PC-3 (cell line): Measurements from ENCODE around the gene ABL2. TPM values are rescaled to one million over a fixed set of nuclear protein-coding genes. Genes with fewer than 3 reads are reported as not detected.

Experiments
- ATAC-seq: fragments of 200-7000 bp; cut with Tn5 transposase; 2 replicates; pipeline ENCODE4 v1.9.1; 2020; ENCODE audit warnings: mild to moderate bottlenecking, moderate library complexity
- BruUV-seq: library from RNA; stranded (reverse); fragments of 400-500 nt; replicated peaks from 2 replicates; lab custom pipeline; 2021; lab: Mats Ljungman, UMichigan
- CTCF ChIA-PET: fragments of 300-600 bp; sonication (Branson Sonifier 250); formaldehyde crosslinking; loops from one replicate; lab custom pipeline; 2022; ENCODE audit warnings: antibody characterized with exemption; lab: Charles Lee
- POLR2A ChIA-PET: fragments of 300-600 bp; sonication (Branson Sonifier 250); formaldehyde crosslinking; loops from one replicate; lab custom pipeline; 2022; ENCODE audit warnings: antibody characterized with exemption; ENCODE audit not compliant: unreplicated experiment; lab: Charles Lee
- DNase-seq: peaks from one replicate; pipeline ENCODE4 v3.0.0-alpha.2; 2015
- H2AFZ ChIP-seq: fragments of 300-600 bp; sonication (generic); 2 replicates; pipeline ENCODE4 v1.6.0; 2016; ENCODE audit warnings: antibody characterized with exemption, low read length
- H3F3A ChIP-seq: fragments of 300-600 bp; sonication (generic); one replicate; pipeline ENCODE4 v1.6.0; 2017; ENCODE audit warnings: antibody characterized with exemption, low read length, control low read depth, mild to moderate bottlenecking; ENCODE audit not compliant: unreplicated experiment
- H3K27ac ChIP-seq: fragments of 300-600 bp; sonication (generic); 2 replicates; pipeline ENCODE4 v1.5.1; 2016; ENCODE audit warnings: mild to moderate bottlenecking, low read length
- H3K27me3 ChIP-seq: fragments of 300-600 bp; sonication (generic); 2 replicates; pipeline ENCODE4 v1.6.1; 2016; ENCODE audit warnings: low read length, mixed read lengths
- H3K36me3 ChIP-seq: fragments of 300-600 bp; sonication (generic); 2 replicates; pipeline ENCODE4 v1.6.1; 2016; ENCODE audit warnings: low read depth, mixed run types, low read length, mixed read lengths
- H3K4me1 ChIP-seq: fragments of 300-600 bp; sonication (generic); 2 replicates; pipeline ENCODE4 v1.5.1; 2016; ENCODE audit warnings: low read length; ENCODE audit not compliant: insufficient read depth
- H3K4me2 ChIP-seq: fragments of 300-600 bp; sonication (generic); 2 replicates; pipeline ENCODE4 v1.6.0; 2016; ENCODE audit warnings: low read length
- H3K4me3 ChIP-seq: fragments of 300-600 bp; sonication (generic); 2 replicates; pipeline ENCODE4 v1.5.1; 2016; ENCODE audit warnings: mild to moderate bottlenecking, low read length, mixed read lengths
- H3K79me2 ChIP-seq: fragments of 300-600 bp; sonication (generic); 2 replicates; pipeline ENCODE4 v1.6.1; 2017; ENCODE audit warnings: low read length, mixed read lengths
- H3K9ac ChIP-seq: fragments of 300-600 bp; sonication (generic); 2 replicates; pipeline ENCODE4 v1.6.0; 2016; ENCODE audit warnings: mild to moderate bottlenecking, low read length
- H3K9me2 ChIP-seq: fragments of 300-600 bp; sonication (generic); replicated peaks from 2 replicates; pipeline ENCODE4 v1.6.1; 2016; ENCODE audit warnings: mixed run types, low read length, mixed read lengths
- H3K9me3 ChIP-seq: fragments of 300-600 bp; sonication (generic); 2 replicates; pipeline ENCODE4 v1.6.1; 2016; ENCODE audit warnings: low read length, mixed read lengths
- H4K20me1 ChIP-seq: fragments of 300-600 bp; sonication (generic); 2 replicates; pipeline ENCODE4 v1.6.1; 2016; ENCODE audit warnings: low read length, mixed read lengths
- CTCF ChIP-seq: fragments of 300-600 bp; sonication (generic); conservative IDR thresholded peaks from 2 replicates; pipeline ENCODE4 v1.5.1; 2017; ENCODE audit warnings: antibody characterized with exemption, low read depth, mild to moderate bottlenecking, low read length
- EZH2 ChIP-seq: fragments of 300-600 bp; sonication (generic); IDR thresholded peaks from one replicate; pipeline ENCODE4 v1.6.1; 2017; ENCODE audit warnings: antibody characterized with exemption, mild to moderate bottlenecking, low read length; ENCODE audit not compliant: unreplicated experiment
- EZH2phosphoT487 ChIP-seq: fragments of 300-600 bp; sonication (generic); IDR thresholded peaks from 2 replicates; pipeline ENCODE4 v1.6.1; 2018; ENCODE audit warnings: mild to moderate bottlenecking, antibody characterized with exemption, low read length, borderline replicate concordance
- intact Hi-C: fragments of 100-400 bp; cut with micrococcal nuclease; formaldehyde crosslinking; loops from 2 replicates; pipeline ENCODE4 v1.9.0; 2023
- total RNA-seq: library from RNA; depleted of rRNA; stranded (reverse); fragments of >200 nt; gene quantifications from 2 replicates; pipeline ENCODE4 v1.2.3, GENCODE V29; 2014

ABL2 gene
- total RNA-seq, 1 experiment from 2014 or later, result 15.9 TPM

DNA sequence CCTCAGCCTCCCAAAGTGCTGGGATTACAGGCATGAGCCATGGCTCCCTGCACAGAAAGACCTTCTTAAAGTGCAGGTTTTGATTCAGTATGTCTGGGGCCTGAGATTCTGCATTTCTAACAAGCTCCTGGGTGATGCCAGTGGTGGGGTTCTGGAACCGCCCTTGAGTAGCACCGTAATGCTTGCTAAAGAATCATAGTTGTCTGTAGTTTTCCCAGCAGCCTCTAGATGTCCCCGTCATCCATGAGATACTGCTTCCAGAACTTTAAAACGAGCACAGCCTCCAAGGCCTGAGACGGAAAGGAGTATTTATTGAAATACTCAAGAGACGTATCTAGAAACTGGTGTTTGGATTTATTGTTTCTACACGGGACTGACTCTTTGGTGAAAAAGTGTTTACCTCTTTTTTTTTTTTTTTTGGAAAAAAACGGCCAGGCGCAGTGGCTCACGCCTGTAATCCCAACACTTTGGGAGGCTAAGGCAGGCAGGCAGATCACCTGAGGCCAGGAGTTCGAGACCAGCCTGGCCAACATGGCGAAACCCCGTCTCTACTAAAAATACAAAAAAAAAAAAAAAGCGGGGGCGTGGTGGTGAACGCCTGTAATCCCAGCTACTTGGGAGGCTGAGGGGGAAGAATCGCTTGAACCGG, 150.2 kb downstream of the ABL2 start:
- Histone ChIP-seq H3K27me3 (no peaks in the 10 kb centered on the region), H3K4me2 (no peak overlapping the region), H3K79me2 (peaks cover 27% of the 10 kb centered on the region), H3K9me3 (no peaks in the 10 kb centered on the region), H3K9me2 (no peaks in the 10 kb centered on the region), H3F3A (no peaks in the 10 kb centered on the region), H3K36me3 (no peaks in the 10 kb centered on the region; the same call in 1 of the 2 replicates), H4K20me1 (no peaks in the 10 kb centered on the region), H2AFZ (no peak overlapping the region), H3K27ac (no peak overlapping the region), H3K9ac (no peak overlapping the region), H3K4me1 (peaks cover 35% of the 10 kb centered on the region), H3K4me3 (no peak overlapping the region)
- intact Hi-C loops, result loop anchor here (2.0 kb wide), 3 partner anchors 42 to 116 kb away; no protein-coding TSS in a partner anchor
- TF ChIP-seq CTCF, result peak; percentile 71
- TF ChIP-seq EZH2phosphoT487, result no peak
- BruUV-seq, result no TSS peak
- peak; percentile 75 for DNase-seq
- POLR2A ChIA-PET, result no interaction called here
- CTCF ChIA-PET, result interaction anchor here (0.5 to 0.6 kb wide), 2 partner anchors 160 to 161 kb away, joined by 3 to 7 read pairs; no protein-coding TSS in a partner anchor
- ATAC-seq, result peak; percentile 8; the same call in 1 of the 2 replicates

DNA sequence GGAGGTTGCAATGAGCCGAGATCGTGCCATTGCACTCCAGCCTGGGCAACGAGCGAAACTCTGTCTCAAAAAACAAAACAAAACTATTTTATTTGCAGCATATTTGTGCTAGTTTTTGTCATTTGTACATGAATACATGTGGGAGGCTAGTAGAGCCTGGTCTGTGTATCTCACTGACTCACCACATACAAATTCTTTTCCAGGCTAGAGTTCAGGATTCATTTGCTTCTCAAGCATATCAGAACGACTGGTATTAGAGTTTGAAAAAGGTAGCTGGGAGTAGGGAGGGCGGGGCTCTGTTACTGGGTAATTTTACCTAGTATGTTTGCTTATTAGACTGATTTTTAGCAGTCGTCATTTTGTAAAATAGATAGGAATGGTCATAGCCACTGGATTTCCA, 152.1 kb downstream of the ABL2 start:
- H2AFZ ChIP-seq, result no peak overlapping the region
- no peaks in the 10 kb centered on the region for H3F3A ChIP-seq
- TF ChIP-seq EZH2 (no peak), EZH2phosphoT487 (no peak), CTCF (no peak)
- ATAC-seq, result peak; percentile 19
- no peak overlapping the region for H3K4me3 ChIP-seq
- CTCF ChIA-PET, result no interaction called here
- no peaks in the 10 kb centered on the region for H3K9me3 ChIP-seq
- H3K4me2 ChIP-seq, result peak overlapping the region; percentile 65
- H3K9me2 ChIP-seq, result no peaks in the 10 kb centered on the region
- POLR2A ChIA-PET, result no interaction called here
- DNase-seq, result peak; percentile 73
- peak overlapping the region; percentile 82 for H3K27ac ChIP-seq
- intact Hi-C loops, result no loop called here
- H4K20me1 ChIP-seq, result no peaks in the 10 kb centered on the region
- H3K4me1 ChIP-seq, result peaks cover 35% of the 10 kb centered on the region
- BruUV-seq, result no TSS peak
- no peaks in the 10 kb centered on the region; the same call in 1 of the 2 replicates for H3K36me3 ChIP-seq
- peak overlapping the region; percentile 27; the same call in 1 of the 2 replicates for H3K9ac ChIP-seq
- H3K79me2 ChIP-seq, result peaks cover 10% of the 10 kb centered on the region
- no peaks in the 10 kb centered on the region for H3K27me3 ChIP-seq

- no peaks in the 10 kb centered on the region for H3F3A ChIP-seq
- no peaks in the 10 kb centered on the region for H3K4me1 ChIP-seq
- no peak for TF ChIP-seq CTCF
- TF ChIP-seq EZH2phosphoT487, result no peak
- H3K9me2 ChIP-seq, result no peaks in the 10 kb centered on the region
- DNase-seq, result no peak
- ChIA-PET POLR2A (no interaction called here), CTCF (no interaction called here)
- H2AFZ ChIP-seq, result no peak overlapping the region
- H3K27ac ChIP-seq, result no peak overlapping the region
- H4K20me1 ChIP-seq, result no peaks in the 10 kb centered on the region
- H3K79me2 ChIP-seq, result no peaks in the 10 kb centered on the region
- H3K9me3 ChIP-seq, result no peaks in the 10 kb centered on the region
- no peak for ATAC-seq
- H3K4me3 ChIP-seq, result no peak overlapping the region
- H3K9ac ChIP-seq, result no peak overlapping the region
- no peaks in the 10 kb centered on the region for H3K27me3 ChIP-seq
- H3K4me2 ChIP-seq, result no peak overlapping the region
- intact Hi-C loops, result no loop called here
- H3K36me3 ChIP-seq, result no peaks in the 10 kb centered on the region; the same call in 1 of the 2 replicates
- no TSS peak for BruUV-seq
These were observed 163.0 kb downstream of the ABL2 start for GRCh38 chr1:179066471-179066870.
